ENCODE results near the gene BCKDHA. TPM values are rescaled to one million over a fixed set of nuclear protein-coding genes. Genes with fewer than 3 reads are reported as not detected.

BCKDHA gene
- total and polyA plus RNA-seq, 9 donors, result 3.8 to 43.8 (median 19.0) TPM

DNA sequence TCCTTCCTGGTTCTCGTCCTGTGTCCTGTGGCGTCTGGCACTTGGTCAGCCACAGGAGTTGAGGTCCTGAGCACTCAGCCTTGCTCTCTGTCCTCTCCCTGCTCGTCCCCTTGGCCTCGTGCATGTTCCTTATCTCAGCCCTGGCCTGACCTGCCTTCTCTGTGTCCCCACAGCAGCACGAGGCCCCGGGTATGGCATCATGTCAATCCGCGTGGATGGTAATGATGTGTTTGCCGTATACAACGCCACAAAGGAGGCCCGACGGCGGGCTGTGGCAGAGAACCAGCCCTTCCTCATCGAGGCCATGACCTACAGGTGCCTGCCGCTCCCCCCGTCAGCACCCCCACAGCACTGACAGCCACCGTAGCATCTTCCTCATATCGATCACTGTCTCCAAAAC lies 24.8 kb downstream of the BCKDHA start:
- Histone ChIP-seq H3K9me3 (no peaks in the 10 kb centered on the region), H3K4me3 (no peak overlapping the region), H3K4me1 (ENCODE audit: insufficient read depth) (peaks cover 4% of the 10 kb centered on the region), H3K36me3 (no peaks in the 10 kb centered on the region), H3K27ac (no peak overlapping the region), H3K27me3 (no peaks in the 10 kb centered on the region)
- WGBS, 3 donors, result 77 to 83% (median 82%) methylated on average over 18 of the region's 18 CpGs
- no peak for DNase-seq
- TF ChIP-seq CTCF (IDR thresholded peaks at IDR 0.05) (no peak), POLR2A (IDR thresholded peaks at IDR 0.05) (no peak), EP300 (IDR thresholded peaks at IDR 0.05) (no peak)
- intact Hi-C loops (cut with DNase I), result no loop called here

GRCh38 chr19:41422955-41423354 lies 25.3 kb downstream of the BCKDHA start:
- no peak for TF ChIP-seq CTCF (IDR thresholded peaks at IDR 0.05)
- TF ChIP-seq POLR2A (IDR thresholded peaks at IDR 0.05), result no peak
- TF ChIP-seq EP300 (IDR thresholded peaks at IDR 0.05), result no peak
- H3K27me3 ChIP-seq, result no peaks in the 10 kb centered on the region
- DNase-seq, result no peak
- H3K4me1 ChIP-seq (ENCODE audit: insufficient read depth), result peaks cover 5% of the 10 kb centered on the region
- H3K36me3 ChIP-seq, result no peaks in the 10 kb centered on the region
- H3K9me3 ChIP-seq, result no peaks in the 10 kb centered on the region
- WGBS, 3 donors, result 86 to 92% (median 89%) methylated on average over 12 of the region's 12 CpGs
- intact Hi-C loops (cut with DNase I), result no loop called here
- no peak overlapping the region for H3K4me3 ChIP-seq
- no peak overlapping the region for H3K27ac ChIP-seq

GRCh38 chr19:41424335-41425173 lies 26.9 kb downstream of the BCKDHA start:
- H3K27ac ChIP-seq, result no peak overlapping the region
- no peaks in the 10 kb centered on the region for H3K27me3 ChIP-seq
- no peak for DNase-seq
- intact Hi-C loops (cut with DNase I), result no loop called here
- TF ChIP-seq EP300 (IDR thresholded peaks at IDR 0.05), result no peak
- TF ChIP-seq POLR2A (IDR thresholded peaks at IDR 0.05), result no peak
- TF ChIP-seq CTCF (IDR thresholded peaks at IDR 0.05), result no peak
- H3K9me3 ChIP-seq, result no peaks in the 10 kb centered on the region
- no peak overlapping the region for H3K4me3 ChIP-seq
- no peaks in the 10 kb centered on the region for H3K36me3 ChIP-seq
- peaks cover 6% of the 10 kb centered on the region for H3K4me1 ChIP-seq (ENCODE audit: insufficient read depth)
- 81 to 86% (median 83%) methylated on average over 19 to 21 of the region's 21 CpGs for WGBS, 3 donors

DNA sequence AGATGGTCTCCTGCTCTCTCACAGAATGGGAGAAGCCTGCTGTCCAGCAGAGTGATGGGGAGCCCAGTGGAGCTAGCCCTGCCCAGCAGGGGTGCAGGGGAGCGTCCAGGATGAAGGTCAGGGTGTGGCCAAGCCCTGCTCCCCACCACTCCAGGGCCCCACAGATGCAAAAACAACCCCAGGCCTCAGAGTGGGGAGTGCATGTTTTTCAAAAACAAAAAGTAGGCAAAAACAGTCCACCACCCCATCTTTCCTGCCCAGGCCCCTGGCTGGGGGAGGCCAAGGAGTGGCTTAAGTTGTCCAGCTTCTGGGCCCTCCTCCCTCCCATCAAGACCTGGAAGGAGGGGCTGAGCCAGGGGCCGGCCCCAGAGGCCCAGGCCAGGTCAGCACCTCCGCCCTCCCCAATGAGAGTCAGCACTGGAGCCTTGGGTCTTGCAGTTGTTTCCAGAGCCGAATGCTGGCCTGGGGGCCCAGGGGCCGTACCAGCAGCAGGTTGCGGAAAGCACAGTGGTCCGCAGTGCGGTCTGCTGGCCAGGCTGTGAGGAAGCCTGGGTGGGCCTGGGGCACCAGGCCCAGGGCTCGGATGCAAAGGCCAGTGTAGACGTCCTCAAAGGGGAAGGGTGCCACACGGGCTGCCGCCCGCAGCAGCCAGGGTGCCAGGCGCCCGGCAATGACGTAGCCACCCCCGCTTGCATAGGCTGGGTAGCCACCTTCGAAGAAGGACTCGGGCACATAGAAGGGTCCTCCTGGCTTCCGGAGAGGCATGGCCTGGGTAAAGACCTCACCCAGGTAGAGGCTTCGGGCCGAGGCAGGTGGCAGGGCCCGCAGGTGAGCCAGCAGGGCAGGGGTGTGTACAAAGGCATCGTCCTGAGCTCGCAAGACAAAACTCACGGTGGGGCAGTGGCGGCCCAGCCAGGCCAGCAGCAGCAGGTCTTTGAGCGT lies 27.8 kb downstream of the BCKDHA start:
- peaks cover 6% of the 10 kb centered on the region for H3K4me1 ChIP-seq (ENCODE audit: insufficient read depth)
- no peak for TF ChIP-seq POLR2A (IDR thresholded peaks at IDR 0.05)
- no peak for TF ChIP-seq CTCF (IDR thresholded peaks at IDR 0.05)
- TF ChIP-seq EP300 (IDR thresholded peaks at IDR 0.05), result no peak
- no peaks in the 10 kb centered on the region for H3K9me3 ChIP-seq
- no peaks in the 10 kb centered on the region for H3K27me3 ChIP-seq
- no peaks in the 10 kb centered on the region for H3K36me3 ChIP-seq
- intact Hi-C loops (cut with DNase I), result no loop called here
- no peak overlapping the region for H3K27ac ChIP-seq
- H3K4me3 ChIP-seq, result no peak overlapping the region
- DNase-seq, result no peak
- 92 to 95% (median 92%) methylated on average over 27 to 28 of the region's 28 CpGs for WGBS, 3 donors
